ENCODE data around the gene DEAF1. TPM values are rescaled to one million over a fixed set of nuclear protein-coding genes. Genes with fewer than 3 reads are reported as not detected.

Gene DEAF1
- total and polyA plus RNA-seq, 2 of the 13 experiments (the other 11 are each of a cell fraction or from before 2014, with no cell fraction given) = 22.3 to 29.6 TPM

GRCh38 chr11:705646-706438 is 10.8 kb upstream of the DEAF1 start, which contains the start of gene EPS8L2 (continued):
- no peak for TF ChIP-seq ZNF776 (CRISPR knock-in tag; IDR thresholded peaks at IDR 0.05)
- TF ChIP-seq HNRNPK (IDR thresholded peaks at IDR 0.05; ENCODE audit: low read depth, low read length, poor library complexity, severe bottlenecking) = peak; percentile 63
- TF ChIP-seq ZNF850 (CRISPR knock-in tag; conservative IDR thresholded peaks at IDR 0.05) = no peak
- no peak for TF ChIP-seq ZNF709 (CRISPR knock-in tag; IDR thresholded peaks at IDR 0.05)
- 0 out of 2 replicates have a peak, but pooled peaks have one; percentile 24 for TF ChIP-seq POLR2G (IDR thresholded peaks at IDR 0.05; ENCODE audit: low read depth, low read length)
- no peak for TF ChIP-seq SMAD3 (CRISPR knock-in tag; IDR thresholded peaks at IDR 0.05)
- peak; percentile 75 for TF ChIP-seq PATZ1 (CRISPR knock-in tag; IDR thresholded peaks at IDR 0.05)
- 0 out of 2 replicates have a peak, but pooled peaks have one; percentile 18 for TF ChIP-seq POGK (CRISPR knock-in tag; conservative IDR thresholded peaks at IDR 0.05)
- TF ChIP-seq MED8 (CRISPR knock-in tag; IDR thresholded peaks at IDR 0.05; ENCODE audit: insufficient replicate concordance) = no peak
- 0 out of 2 replicates have a peak, but pooled peaks have one; percentile 19 for TF ChIP-seq DZIP1 (CRISPR knock-in tag; IDR thresholded peaks at IDR 0.05)
- TF ChIP-seq SYNCRIP (IDR thresholded peaks at IDR 0.05; ENCODE audit: insufficient read depth, low read depth, low read length) = no peak
- no peak for TF ChIP-seq POLR2AphosphoS2 (IDR thresholded peaks at IDR 0.05; ENCODE audit: low read depth, low read length)
- peak; percentile 86 for TF ChIP-seq ZNF263 (CRISPR knock-in tag; IDR thresholded peaks at IDR 0.05)
- peak; percentile 52 for TF ChIP-seq ZFY (CRISPR knock-in tag; IDR thresholded peaks at IDR 0.05)
- TF ChIP-seq ZNF790 (CRISPR knock-in tag; IDR thresholded peaks at IDR 0.05; ENCODE audit: borderline replicate concordance) = 0 out of 2 replicates have a peak, but pooled peaks have one; percentile 6
- no peak for TF ChIP-seq BHLHE40 (IDR thresholded peaks at IDR 0.05; ENCODE audit: low read length)
- TF ChIP-seq SIX1 (CRISPR knock-in tag; IDR thresholded peaks at IDR 0.05; ENCODE audit: borderline replicate concordance) = no peak
- TF ChIP-seq E2F1 (CRISPR knock-in tag; IDR thresholded peaks at IDR 0.05) = 0 out of 2 replicates have a peak, but pooled peaks have one; percentile 45
- no peak for TF ChIP-seq HNRNPLL (IDR thresholded peaks at IDR 0.05; ENCODE audit: low read depth, low read length, poor library complexity, severe bottlenecking)
- TF ChIP-seq MEIS2 (CRISPR knock-in tag; IDR thresholded peaks at IDR 0.05) = peak; percentile 43; the same call in 1 of the 2 replicates
- 0 out of 2 replicates have a peak, but pooled peaks have one; percentile 50 for TF ChIP-seq ZNF749 (CRISPR knock-in tag; IDR thresholded peaks at IDR 0.05; ENCODE audit: borderline replicate concordance)
- TF ChIP-seq KDM4B (CRISPR knock-in tag; IDR thresholded peaks at IDR 0.05) = no peak
